Astrocyte (in vitro differentiated cells and primary cell): Measurements from ENCODE around the gene RPL3.

ENCODE experiments used
- EZH2 ChIP-seq: IDR thresholded peaks from 2 replicates; pipeline ENCODE4 v1.6.1; 2012; ENCODE audit warnings: mild to moderate bottlenecking, low read length, inconsistent platforms; ENCODE audit not compliant: insufficient read depth
- TF ChIP-seq, protein P1 (sequence below): IDR thresholded peaks from 2 replicates; pipeline ENCODE4 v1.5.1; 2011; ENCODE audit warnings: low read depth, mild to moderate bottlenecking, inconsistent platforms, low read length, moderate library complexity; ENCODE audit not compliant: insufficient read depth

DNA sequence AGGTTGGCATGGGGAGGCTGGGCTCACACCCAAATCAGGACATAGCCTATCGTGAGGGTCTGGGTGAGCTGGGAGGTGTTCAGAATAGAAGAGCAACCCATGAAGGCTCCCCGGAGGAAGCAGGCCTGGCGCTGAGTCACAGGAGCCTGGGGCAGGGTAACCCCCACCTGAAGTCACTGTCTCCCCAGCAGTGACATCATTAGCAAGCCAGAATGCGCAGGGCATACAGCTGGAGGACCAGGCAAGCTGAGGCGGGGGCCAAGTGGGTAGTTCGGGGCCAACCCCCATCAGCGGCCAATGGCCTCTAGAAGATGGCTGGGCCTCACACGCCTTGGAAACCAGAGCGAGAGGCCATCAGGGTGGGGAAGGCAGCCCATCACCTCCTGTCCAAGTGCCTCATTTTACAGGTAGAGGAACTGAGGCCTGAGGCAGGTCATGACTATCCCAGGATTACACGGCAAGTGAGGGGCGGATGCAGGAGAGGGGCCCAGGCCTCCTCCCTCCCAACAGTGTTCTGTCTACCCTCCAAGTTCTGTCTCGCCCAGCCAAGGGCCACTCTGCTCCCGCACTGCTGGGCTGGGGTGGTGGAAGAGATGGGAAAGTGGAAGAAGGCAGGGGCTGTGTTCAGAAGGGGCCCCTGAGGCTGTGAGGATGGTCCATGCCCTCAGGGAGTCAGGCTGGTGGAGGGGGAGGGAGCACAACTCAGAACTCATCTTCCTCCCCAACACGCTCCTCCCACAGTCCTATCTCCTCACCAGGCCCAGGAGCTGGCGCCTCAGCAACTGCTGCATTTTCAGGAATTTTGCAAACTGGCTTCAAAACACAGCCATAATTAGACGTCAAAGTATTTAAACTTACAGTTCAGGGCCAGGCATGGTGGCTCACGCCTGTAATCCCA, 24.6 kb downstream of the RPL3 start:
- TF ChIP-seq, protein P1, sequence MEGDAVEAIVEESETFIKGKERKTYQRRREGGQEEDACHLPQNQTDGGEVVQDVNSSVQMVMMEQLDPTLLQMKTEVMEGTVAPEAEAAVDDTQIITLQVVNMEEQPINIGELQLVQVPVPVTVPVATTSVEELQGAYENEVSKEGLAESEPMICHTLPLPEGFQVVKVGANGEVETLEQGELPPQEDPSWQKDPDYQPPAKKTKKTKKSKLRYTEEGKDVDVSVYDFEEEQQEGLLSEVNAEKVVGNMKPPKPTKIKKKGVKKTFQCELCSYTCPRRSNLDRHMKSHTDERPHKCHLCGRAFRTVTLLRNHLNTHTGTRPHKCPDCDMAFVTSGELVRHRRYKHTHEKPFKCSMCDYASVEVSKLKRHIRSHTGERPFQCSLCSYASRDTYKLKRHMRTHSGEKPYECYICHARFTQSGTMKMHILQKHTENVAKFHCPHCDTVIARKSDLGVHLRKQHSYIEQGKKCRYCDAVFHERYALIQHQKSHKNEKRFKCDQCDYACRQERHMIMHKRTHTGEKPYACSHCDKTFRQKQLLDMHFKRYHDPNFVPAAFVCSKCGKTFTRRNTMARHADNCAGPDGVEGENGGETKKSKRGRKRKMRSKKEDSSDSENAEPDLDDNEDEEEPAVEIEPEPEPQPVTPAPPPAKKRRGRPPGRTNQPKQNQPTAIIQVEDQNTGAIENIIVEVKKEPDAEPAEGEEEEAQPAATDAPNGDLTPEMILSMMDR, result no peak
- no peak for TF ChIP-seq EZH2
